Muscle of back (tissue), 11 donors: ENCODE data around the gene FAM210A. TPM values are rescaled to one million over a fixed set of nuclear protein-coding genes. Genes with fewer than 3 reads are reported as not detected.

Source experiments
- DNase-seq, 3 donors: peaks; one replicate each; pipeline versions ENCODE4 v3.0.0 to v3.0.0-alpha.2; 2013
- polyA plus RNA-seq, 10 donors: library from polyadenylated mRNA; unstranded; fragments of 120-200 nt; gene quantifications; one replicate each; pipeline ENCODE4 v1.2.1, GENCODE V29; 2013; ENCODE audit not compliant: insufficient read length in 10 of 10

Gene FAM210A
- polyA plus RNA-seq, 10 donors = 20.7 to 32.1 (median 23.3) TPM

DNA sequence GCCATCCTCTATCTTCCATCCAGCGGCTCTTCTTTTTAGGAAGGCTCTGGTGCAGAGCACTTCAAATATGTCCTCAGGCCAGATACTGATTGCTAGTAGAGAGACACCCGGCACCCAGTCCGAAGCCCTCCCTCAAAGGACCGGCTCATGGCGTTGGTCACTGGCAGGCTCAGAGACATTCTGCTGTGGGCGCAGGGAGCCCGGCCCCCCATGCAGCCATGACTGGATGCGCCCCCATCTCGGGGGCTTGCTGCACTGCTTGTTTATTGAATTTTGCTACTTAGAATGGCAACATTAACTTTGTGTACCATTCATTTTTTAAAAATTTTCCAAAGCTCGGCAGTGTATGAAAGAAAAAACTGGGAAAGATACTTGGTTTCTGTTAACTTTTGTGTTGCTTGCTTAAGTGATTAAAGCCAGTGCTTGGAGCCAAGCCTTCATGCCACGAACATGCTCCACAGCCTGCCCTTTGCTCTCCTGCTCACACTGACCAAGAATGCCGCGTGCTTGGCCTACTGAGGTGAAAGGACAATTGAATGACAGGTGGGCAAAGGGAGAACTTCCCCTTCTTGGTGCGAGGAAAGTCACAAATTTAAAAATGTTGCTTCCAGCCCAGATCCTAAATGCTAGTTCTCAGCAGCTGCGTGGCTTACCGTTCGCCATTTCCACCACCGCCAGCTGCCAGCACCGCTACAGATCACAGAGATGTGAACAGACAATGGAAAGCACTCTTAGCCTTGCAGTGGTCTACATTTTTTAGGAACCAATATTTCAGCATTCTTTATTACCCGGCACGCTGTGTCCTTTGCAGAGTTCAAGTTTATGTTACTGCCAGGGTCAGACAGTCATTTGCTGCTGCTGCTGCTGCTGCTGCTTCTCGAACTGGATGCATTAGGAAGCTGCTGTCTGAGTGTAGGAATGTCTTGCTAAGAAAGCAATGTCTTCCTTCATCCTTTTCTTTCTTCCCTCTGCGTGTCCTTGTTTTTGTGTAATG lies 76.7 kb downstream of the FAM210A start:
- DNase-seq = no peak

GRCh38 chr18:13647761-13648160 lies 78.6 kb downstream of the FAM210A start:
- DNase-seq = no peak

- no peak for DNase-seq
Measured at GRCh38 chr18:13646633-13647032, 79.7 kb downstream of the FAM210A start.

- no peak for DNase-seq
Measured at GRCh38 chr18:13645093-13645492, 81.3 kb downstream of the FAM210A start.

DNA sequence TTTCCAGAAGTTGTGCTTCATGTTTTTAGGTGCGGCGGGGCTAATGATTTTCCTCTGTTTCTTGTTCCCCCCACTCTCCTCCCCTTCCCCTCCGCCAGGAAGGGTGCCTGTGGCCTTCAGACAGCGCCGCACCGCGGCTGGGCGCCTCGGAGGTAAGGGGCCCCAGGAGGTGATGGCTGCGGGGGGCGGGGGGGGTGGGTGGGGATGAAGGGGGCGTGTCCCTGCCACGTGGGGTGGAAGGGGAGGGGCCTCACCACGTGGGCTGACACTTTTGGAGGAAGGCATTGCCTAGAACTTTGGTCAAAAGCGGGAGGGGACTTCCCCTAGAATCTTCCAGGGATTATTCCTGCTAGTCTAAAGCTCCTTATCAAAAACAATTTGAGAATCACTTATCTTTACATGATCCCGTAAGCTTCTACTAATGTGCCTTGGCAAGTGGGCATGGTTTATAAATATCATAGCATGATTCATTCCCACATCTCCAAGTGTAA lies 83.1 kb downstream of the FAM210A start:
- DNase-seq = no peak

DNA sequence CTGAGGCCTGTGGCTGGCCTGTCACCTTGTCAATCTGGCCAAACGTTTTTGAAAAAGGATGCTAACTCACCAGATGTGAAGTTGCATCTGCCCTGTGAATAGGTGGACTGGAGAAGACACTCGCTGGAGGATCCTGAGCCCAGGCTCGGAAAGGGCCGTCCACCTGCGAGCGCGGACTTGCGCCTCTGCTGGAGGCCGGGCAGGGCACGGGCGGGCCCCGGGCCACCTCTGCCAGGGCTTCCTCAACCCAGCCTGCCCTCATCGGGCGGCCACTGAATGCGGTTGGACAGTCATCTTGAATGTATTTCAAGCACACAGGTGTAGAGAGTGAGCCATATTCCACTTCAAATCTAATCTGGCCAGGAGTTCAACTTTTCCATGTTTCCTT lies 83.9 kb downstream of the FAM210A start:
- no peak for DNase-seq

GRCh38 chr18:13641551-13642439 lies 84.6 kb downstream of the FAM210A start:
- peak in 2 of 3 donors; percentile 61 to 85 for DNase-seq

DNA sequence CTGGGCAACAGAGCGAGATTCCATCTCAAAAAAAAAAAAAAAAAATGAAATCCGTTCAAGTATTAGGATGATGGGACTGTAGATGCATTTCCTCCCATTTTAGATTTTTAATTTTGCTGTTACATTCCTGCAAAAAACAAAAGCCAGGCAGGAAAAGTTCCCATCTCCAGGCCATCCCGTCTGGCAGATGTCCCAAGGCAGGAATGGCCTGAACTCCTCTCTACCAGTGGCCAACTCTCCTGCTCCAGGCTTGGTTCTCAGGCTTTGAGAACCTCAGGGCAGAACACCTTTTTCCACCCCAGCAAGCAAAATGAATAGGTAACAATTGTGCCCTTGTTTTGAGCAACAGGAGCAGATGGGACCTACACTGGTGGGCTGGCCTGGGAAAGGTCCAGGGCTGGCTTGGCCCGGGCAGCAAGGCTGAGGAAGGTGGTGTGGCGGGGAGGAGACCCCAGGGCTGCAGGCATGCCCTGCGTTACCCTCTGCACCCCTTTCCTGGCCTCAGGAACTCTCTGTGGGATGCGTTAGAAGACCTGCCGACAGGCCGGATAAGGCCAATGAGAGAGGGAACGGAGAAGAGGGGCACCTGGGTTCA lies 86.0 kb downstream of the FAM210A start:
- no peak for DNase-seq

DNA sequence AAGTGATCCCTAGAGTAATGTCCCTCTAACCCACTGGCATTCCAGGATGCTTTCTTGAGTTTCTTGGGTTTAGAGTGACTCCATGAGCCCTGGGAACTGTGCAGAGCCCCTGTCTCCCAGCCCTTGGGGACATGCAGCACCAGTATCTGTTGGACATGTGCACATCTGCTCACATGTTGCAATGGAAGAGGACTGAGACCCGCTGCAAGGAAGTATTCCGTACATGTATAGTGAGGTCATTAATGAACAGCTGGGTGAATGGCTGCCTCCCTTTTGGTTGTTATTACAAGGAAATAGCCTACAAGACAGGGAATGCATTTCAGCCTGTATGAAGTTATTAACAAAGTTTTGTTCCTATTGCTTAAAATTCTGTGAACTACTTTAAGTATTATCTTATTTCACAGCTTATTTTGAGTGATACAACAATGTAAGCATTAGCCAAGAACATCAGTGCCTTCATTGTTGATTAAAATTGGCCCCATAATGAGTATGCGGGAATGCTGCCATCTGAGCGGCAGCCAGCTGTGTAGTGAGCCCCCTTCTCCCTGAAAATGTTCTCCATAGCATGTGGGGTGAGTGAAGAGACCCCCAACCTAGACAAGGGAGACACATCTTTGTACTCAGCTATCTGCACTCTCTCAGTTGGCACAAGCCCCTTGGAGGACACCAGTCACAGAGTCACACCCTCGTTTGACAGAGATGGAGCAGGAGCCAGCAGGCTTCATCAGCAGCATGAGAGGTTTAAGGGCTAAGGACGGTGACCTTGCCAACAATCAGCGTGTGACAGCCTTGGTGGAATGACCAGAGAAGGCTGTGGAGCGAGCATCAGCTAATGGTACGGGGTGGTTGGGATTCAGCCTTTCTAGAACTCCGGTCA lies 87.4 kb downstream of the FAM210A start:
- DNase-seq = no peak

- DNase-seq = no peak
Measured at GRCh38 chr18:13635046-13635445, 91.3 kb downstream of the FAM210A start.

DNA sequence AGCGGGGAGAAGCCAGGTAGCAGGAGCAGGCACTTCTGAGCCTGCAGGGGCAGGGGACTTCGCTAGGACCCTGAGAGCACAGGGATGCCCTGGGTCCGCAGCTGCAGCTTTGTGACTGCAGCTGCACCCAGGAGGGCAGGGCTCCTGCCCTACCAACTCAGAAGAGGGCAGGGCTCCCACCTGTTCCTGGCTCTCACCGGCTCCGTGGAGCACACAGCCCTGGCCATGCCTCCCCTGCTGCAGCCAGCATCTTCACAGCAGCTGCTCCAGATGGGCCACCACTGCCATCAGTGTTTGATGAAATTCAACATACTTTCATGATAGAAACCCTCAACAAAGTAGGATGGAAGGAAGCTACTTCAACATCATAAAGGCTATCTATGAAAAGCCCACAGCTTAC lies 92.7 kb downstream of the FAM210A start:
- DNase-seq = no peak

DNA sequence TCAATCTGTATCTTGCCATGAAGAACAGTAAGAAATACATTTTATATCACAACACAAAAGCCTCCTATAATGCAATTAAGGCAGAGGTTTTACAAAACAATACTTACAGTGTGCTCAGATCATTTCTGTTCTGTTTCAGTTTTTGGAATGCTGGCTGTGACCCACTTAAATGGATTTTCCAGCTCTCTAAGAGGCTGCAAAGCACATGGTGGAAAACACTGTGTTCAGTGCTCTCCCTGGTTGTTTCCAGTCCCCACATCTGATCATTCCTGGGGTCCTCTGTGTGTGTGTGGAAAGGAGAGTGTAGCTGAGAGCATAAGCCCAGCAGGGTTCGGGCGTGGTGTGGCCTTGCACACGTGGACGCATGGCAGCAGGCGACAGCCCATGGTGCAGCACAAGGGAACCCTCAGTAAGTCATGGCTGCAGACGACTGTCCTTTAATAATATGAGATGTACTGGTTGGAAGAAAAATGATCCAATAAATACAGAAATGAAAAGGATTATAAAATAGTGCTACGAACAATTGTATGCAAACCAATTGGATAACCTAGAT lies 95.6 kb downstream of the FAM210A start:
- DNase-seq = no peak

GRCh38 chr18:13629841-13630715 lies 96.3 kb downstream of the FAM210A start:
- peak; percentile 51 to 89 (median 80) for DNase-seq

DNA sequence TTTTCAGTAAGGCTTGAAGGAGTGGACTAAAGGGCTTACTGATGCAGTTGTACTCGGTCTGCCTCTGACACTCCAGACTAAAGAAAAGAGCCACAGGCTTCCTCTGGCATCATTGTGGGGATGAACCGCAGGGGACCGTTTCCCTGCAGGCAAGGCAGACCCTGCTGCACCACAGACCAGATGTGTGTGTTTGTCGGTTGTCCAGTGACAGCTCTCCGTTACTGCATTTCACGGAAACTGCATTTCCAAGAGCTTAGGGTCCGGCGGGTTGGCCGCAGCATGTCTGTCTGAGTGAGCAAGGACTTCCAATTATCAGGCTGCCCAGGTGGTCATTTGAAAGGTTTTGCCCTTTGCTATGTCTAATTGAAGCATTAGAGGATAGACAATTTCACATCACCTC lies 98.1 kb downstream of the FAM210A start:
- DNase-seq = no peak

GRCh38 chr18:13627639-13628038 lies 98.7 kb downstream of the FAM210A start:
- DNase-seq = no peak

DNA sequence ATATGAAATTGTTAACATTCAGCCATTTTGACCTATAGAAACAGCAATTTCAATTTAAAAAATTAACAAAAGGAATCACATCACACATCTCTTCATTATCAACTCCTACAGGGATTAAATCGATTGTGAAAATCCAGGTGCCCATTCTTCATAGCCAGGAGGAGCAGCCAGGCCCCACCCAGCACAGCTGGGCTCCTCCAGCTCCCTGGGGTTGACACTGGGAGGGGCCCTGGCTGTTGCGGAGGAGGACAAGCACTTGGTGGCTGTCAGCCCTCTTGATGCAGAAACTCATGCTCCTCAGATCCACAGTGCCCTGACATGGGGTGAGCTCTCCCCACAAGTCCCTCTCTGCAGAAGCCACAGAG lies 99.8 kb downstream of the FAM210A start:
- no peak for DNase-seq

GRCh38 chr18:13625843-13626543 lies 100.4 kb downstream of the FAM210A start:
- DNase-seq = no peak

- no peak for DNase-seq
Measured at GRCh38 chr18:13625355-13625754, 101.0 kb downstream of the FAM210A start.
